GM12878 (cell line): ENCODE results near the gene KATNA1. TPM values are rescaled to one million over a fixed set of nuclear protein-coding genes. Genes with fewer than 3 reads are reported as not detected.

Source experiments
- ATAC-seq: fragments of 200-7000 bp; cut with Tn5 transposase; 3 replicates; pipeline ENCODE4 v1.9.1; 2020; ENCODE audit warnings: mild to moderate bottlenecking, moderate library complexity
- BruUV-seq: library from RNA; stranded (reverse); fragments of 400-500 nt; replicated peaks from 2 replicates; lab custom pipeline; 2021; lab: Mats Ljungman, UMichigan
- CTCF ChIA-PET: fragments of 300-600 bp; sonication (Branson Sonifier 250); formaldehyde crosslinking; extraction: SDS; loops from one replicate; lab custom pipeline; 2021; ENCODE audit warnings: inconsistent platforms; lab: Yijun Ruan, JAX
- POLR2A ChIA-PET: fragments of 350-600 bp; formaldehyde crosslinking; extraction: SDS; loops from one replicate; lab custom pipeline; 2021; ENCODE audit warnings: inconsistent platforms; lab: Charles Lee
- RAD21 ChIA-PET: fragments of 300-600 bp; sonication (Branson Sonifier 250); formaldehyde crosslinking; loops from one replicate; lab custom pipeline; 2023; ENCODE audit warnings: antibody characterized with exemption; ENCODE audit not compliant: unreplicated experiment; lab: Charles Lee
- SMC1A ChIA-PET: fragments of 300-600 bp; sonication (Branson Sonifier 250); formaldehyde crosslinking; loops from one replicate; lab custom pipeline; 2023; ENCODE audit not compliant: unreplicated experiment, uncharacterized antibody; lab: Charles Lee
- DNase-seq: peaks from one replicate; pipeline ENCODE4 v3.0.0-alpha.2; 2011; ENCODE audit warnings: low read depth, low spot score
- FAIRE-seq: peaks from 3 replicates; lab custom pipeline; 2011; peaks lifted over from hg19 to GRCh38; lab: Jason Lieb, UNC
- H2AFZ ChIP-seq: 2 replicates; pipeline ENCODE4 v1.6.0; 2011; ENCODE audit warnings: low read depth, low read length, control low read depth; ENCODE audit not compliant: control insufficient read depth
- H3K27ac ChIP-seq: 2 replicates; pipeline ENCODE4 v1.5.1; 2011; ENCODE audit warnings: control low read depth; ENCODE audit not compliant: control insufficient read depth, insufficient read depth
- H3K27me3 ChIP-seq, 2 experiments: replicated peaks in 1 of 2; 2 replicates each; pipeline versions ENCODE4 v1.6.0 to v1.6.1; 2011; ENCODE audit warnings: low read length in 1 of 2; ENCODE audit not compliant: control insufficient read depth in 2 of 2, insufficient read depth in 2 of 2
- H3K36me3 ChIP-seq, 2 experiments: 2 replicates each; pipeline ENCODE4 v1.5.1; 2011; ENCODE audit warnings: low read length in 1 of 2; ENCODE audit not compliant: control insufficient read depth in 2 of 2, insufficient read depth in 2 of 2
- H3K4me1 ChIP-seq: 2 replicates; pipeline ENCODE4 v1.6.1; 2011; ENCODE audit warnings: mild to moderate bottlenecking, low read length, moderate library complexity, mixed read lengths; ENCODE audit not compliant: control insufficient read depth, insufficient read depth
- H3K4me2 ChIP-seq: 2 replicates; pipeline ENCODE4 v1.6.0; 2011; ENCODE audit warnings: control low read depth; ENCODE audit not compliant: control insufficient read depth, insufficient read depth
- H3K4me3 ChIP-seq: fragments of 200-600 bp; sonication (generic); 2 replicates; pipeline ENCODE4 v1.5.1; 2016
- H3K79me2 ChIP-seq: 2 replicates; pipeline ENCODE4 v1.6.0; 2011; ENCODE audit warnings: low read length; ENCODE audit not compliant: control insufficient read depth, insufficient read depth
- H3K9ac ChIP-seq: 2 replicates; pipeline ENCODE4 v1.8.0; 2011; ENCODE audit warnings: low read length, control low read depth, mixed read lengths; ENCODE audit not compliant: control insufficient read depth, insufficient read depth
- H3K9me3 ChIP-seq: replicated peaks from 3 replicates; pipeline ENCODE4 v1.5.1; 2011; ENCODE audit warnings: mild to moderate bottlenecking, low read length; ENCODE audit not compliant: control insufficient read depth, insufficient read depth
- H4K20me1 ChIP-seq: 2 replicates; pipeline ENCODE4 v1.6.0; 2011; ENCODE audit not compliant: control insufficient read depth, insufficient read depth
- E2F4 ChIP-seq: IDR thresholded peaks from 2 replicates; pipeline ENCODE4 v1.6.1; 2012; ENCODE audit warnings: low read depth, low read length, improper control_type of control experiment
- EED ChIP-seq: sonication (generic); IDR thresholded peaks from 2 replicates; pipeline ENCODE4 v1.6.1; 2016; ENCODE audit warnings: antibody characterized with exemption, low read depth
- HDAC6 ChIP-seq: fragments of 200-600 bp; sonication (generic); IDR thresholded peaks from one replicate; pipeline ENCODE4 v1.8.0; 2017; ENCODE audit warnings: antibody characterized with exemption; ENCODE audit not compliant: unreplicated experiment
- IKZF1 ChIP-seq: fragments of 450-650 bp; conservative IDR thresholded peaks from 2 replicates; pipeline ENCODE4 v1.6.1; 2017; ENCODE audit warnings: antibody characterized with exemption, mild to moderate bottlenecking
- NR2F1 ChIP-seq: fragments of 450-650 bp; conservative IDR thresholded peaks from 2 replicates; pipeline ENCODE4 v1.6.1; 2017; ENCODE audit warnings: mild to moderate bottlenecking
- PRDM15 ChIP-seq: fragments of 450-650 bp; formaldehyde crosslinking; IDR thresholded peaks from 2 replicates; pipeline ENCODE4 v1.4.0; 2020; ENCODE audit warnings: mild to moderate bottlenecking, moderate library complexity
- RFX5 ChIP-seq: IDR thresholded peaks from 2 replicates; pipeline ENCODE4 v1.6.1; 2011; ENCODE audit warnings: low read depth, low read length, improper control_type of control experiment
- RUNX3 ChIP-seq: IDR thresholded peaks from 2 replicates; pipeline ENCODE4 v1.6.1; 2012; ENCODE audit warnings: low read length, inconsistent platforms
- SMAD1 ChIP-seq: fragments of 450-650 bp; IDR thresholded peaks from 2 replicates; pipeline ENCODE4 v1.6.1; 2018; ENCODE audit warnings: mild to moderate bottlenecking, low read depth; ENCODE audit not compliant: partially characterized antibody
- SP1 ChIP-seq: IDR thresholded peaks from one replicate; pipeline ENCODE4 v1.6.1; 2011; ENCODE audit warnings: low read depth, low read length
- SPI1 ChIP-seq: IDR thresholded peaks from 2 replicates; pipeline ENCODE4 v1.6.1; 2011; ENCODE audit warnings: low read depth, mild to moderate bottlenecking, low read length, moderate library complexity, borderline replicate concordance; ENCODE audit not compliant: insufficient read depth
- TCF3 ChIP-seq: IDR thresholded peaks from 2 replicates; pipeline ENCODE4 v1.6.1; 2012; ENCODE audit warnings: low read depth, mild to moderate bottlenecking, low read length, borderline replicate concordance; ENCODE audit not compliant: insufficient read depth
- ZBED1 ChIP-seq: IDR thresholded peaks from 2 replicates; pipeline ENCODE4 v1.6.1; 2016; ENCODE audit warnings: borderline replicate concordance
- ZBTB11 ChIP-seq: fragments of 450-650 bp; formaldehyde crosslinking; IDR thresholded peaks from 2 replicates; pipeline ENCODE4 v1.5.0; 2022; ENCODE audit warnings: mild to moderate bottlenecking, missing genetic modification characterization
- WGBS: methylation state at CpG from one replicate; pipeline ENCODE4 v1.1.6; 2016; ENCODE audit warnings: low lambda C conversion rate; ENCODE audit not compliant: insufficient replicate concordance, insufficient coverage; ENCODE audit errors: missing lambda C conversion rate; 5-methylcytosine and 5-hydroxymethylcytosine counted together
- in situ Hi-C: fragments of 300-500 bp; cut with MboI; formaldehyde crosslinking; loops from 9 replicates; pipeline ENCODE4 v1.14.3; 2018; ENCODE audit warnings: mixed read lengths
- intact Hi-C: fragments of 100-400 bp; cut with micrococcal nuclease; formaldehyde crosslinking; loops from one replicate; pipeline ENCODE4 v1.14.2; 2022; ENCODE audit not compliant: unreplicated experiment
- polyA plus RNA-seq, 11 experiments: library from polyadenylated mRNA; depleted of rRNA in 4 of 11; unstranded in 6 of 11; stranded (reverse) in 5 of 11; fragments of >200 nt; fragmentation: Nextera tagmentation in 4 of 11; fragmentation: Illumina TruSeq in 1 of 11; extraction: Ambion mirVana in 4 of 11; extraction: Trizol in 1 of 11; gene quantifications; 1 replicate in 1 of 11; 2 replicates in 10 of 11; pipeline versions ENCODE4 v1.2.1 to v1.2.3, GENCODE V29; 2011 to 2016; ENCODE audit warnings: inconsistent platforms in 2 of 11, missing spikeins in 2 of 11, low read depth in 1 of 11
- total RNA-seq, 4 experiments: library from RNA; depleted of rRNA in 3 of 4; stranded (reverse); fragments of >200 nt in 3 of 4; fragmentation: Illumina TruSeq in 1 of 4; extraction: Trizol in 1 of 4; gene quantifications; 2 replicates each; pipeline versions ENCODE4 v1.2.1 to v1.2.3, GENCODE V29; 2013 to 2021

KATNA1 gene
- total and polyA plus RNA-seq, 10 of the 15 experiments (the other 5 are each of a cell fraction or from before 2014, with no cell fraction given) = 15.4 to 35.3 (median 25.1) TPM

GRCh38 chr6:149698175-149698574, 49.7 kb upstream of the KATNA1 start:
- Histone ChIP-seq H3K9ac (no peak overlapping the region), H3K4me3 (no peak overlapping the region), H3K79me2 (peaks cover 46% of the 10 kb centered on the region), H3K4me2 (no peak overlapping the region), H4K20me1 (no peaks in the 10 kb centered on the region), H3K36me3 (peaks cover 2 to 16% of the 10 kb centered on the region in 2 experiments; a peak in 3 of 4 replicates), H3K9me3 (no peaks in the 10 kb centered on the region), H2AFZ (no peak overlapping the region), H3K4me1 (no peaks in the 10 kb centered on the region), H3K27me3 (no peaks in the 10 kb centered on the region), H3K27ac (no peak overlapping the region)
- FAIRE-seq (no peak), ATAC-seq (no peak), DNase-seq (no peak)
- POLR2A ChIA-PET = interaction anchor here (0.6 kb wide), 2 partner anchors 134 to 1097 kb away, joined by 3 to 4 read pairs; no protein-coding TSS in a partner anchor
- SMC1A ChIA-PET = interaction anchor here (0.6 to 1.6 kb wide), 2 partner anchors 8 to 38 kb away, joined by 3 to 6 read pairs; no protein-coding TSS in a partner anchor
- CTCF ChIA-PET = interaction anchor here (0.6 to 0.7 kb wide), 2 partner anchors 19 to 55 kb away, joined by 3 to 5 read pairs; partner anchors contain the start of gene LATS1
- in situ Hi-C loops = no loop called here
- WGBS = 93% methylated on average over 2 of the region's 2 CpGs
- BruUV-seq = no TSS peak
- intact Hi-C loops = no loop called here
- RAD21 ChIA-PET = no interaction called here
- TF ChIP-seq ZBTB11 = no peak
- no peak for TF ChIP-seq RUNX3
- no peak for TF ChIP-seq SPI1
- no peak for TF ChIP-seq ZBED1
- no peak for TF ChIP-seq PRDM15 (CRISPR knock-in tag)
- no peak for TF ChIP-seq RFX5
- TF ChIP-seq IKZF1 = no peak
- no peak for TF ChIP-seq SP1
- TF ChIP-seq HDAC6 = no peak
- no peak for TF ChIP-seq NR2F1
- TF ChIP-seq E2F4 = no peak
- TF ChIP-seq TCF3 = no peak
- TF ChIP-seq SMAD1 = no peak
- no peak for TF ChIP-seq EED
